ENCODE measurements around the gene HSPA1B.
"Not testable (repeated sequence)": the region's sequence is repeated elsewhere in the genome, so short reads cannot be mapped to it uniquely, and the experiment has no call there.

The HSPA1B gene

GRCh38 chr6:31814677-31815024 lies 12.9 kb upstream of the HSPA1B start:
- no peak for TF ChIP-seq OVOL3 (tag by site-specific recombination; IDR thresholded peaks at IDR 0.05)
- TF ChIP-seq ZNF629 (tag by site-specific recombination; IDR thresholded peaks at IDR 0.05) = no peak
- no peak for TF ChIP-seq BCL11A (tag by site-specific recombination; IDR thresholded peaks at IDR 0.05; ENCODE audit: low read depth)
- TF ChIP-seq, protein P1, sequence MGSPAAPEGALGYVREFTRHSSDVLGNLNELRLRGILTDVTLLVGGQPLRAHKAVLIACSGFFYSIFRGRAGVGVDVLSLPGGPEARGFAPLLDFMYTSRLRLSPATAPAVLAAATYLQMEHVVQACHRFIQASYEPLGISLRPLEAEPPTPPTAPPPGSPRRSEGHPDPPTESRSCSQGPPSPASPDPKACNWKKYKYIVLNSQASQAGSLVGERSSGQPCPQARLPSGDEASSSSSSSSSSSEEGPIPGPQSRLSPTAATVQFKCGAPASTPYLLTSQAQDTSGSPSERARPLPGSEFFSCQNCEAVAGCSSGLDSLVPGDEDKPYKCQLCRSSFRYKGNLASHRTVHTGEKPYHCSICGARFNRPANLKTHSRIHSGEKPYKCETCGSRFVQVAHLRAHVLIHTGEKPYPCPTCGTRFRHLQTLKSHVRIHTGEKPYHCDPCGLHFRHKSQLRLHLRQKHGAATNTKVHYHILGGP (tag by site-specific recombination; IDR thresholded peaks at IDR 0.05) = no peak
- TF ChIP-seq TCF7L2 (IDR thresholded peaks at IDR 0.05; ENCODE audit: borderline replicate concordance, low read depth, low read length) = no peak
- TF ChIP-seq SP7 (tag by site-specific recombination; IDR thresholded peaks at IDR 0.05) = no peak
- no peak for TF ChIP-seq ZNF354C (tag by site-specific recombination; IDR thresholded peaks at IDR 0.05; ENCODE audit: borderline replicate concordance, low read depth)
- no peak for TF ChIP-seq ZNF292 (tag by site-specific recombination; IDR thresholded peaks at IDR 0.05; ENCODE audit: borderline replicate concordance, low read depth)
- no peak for TF ChIP-seq ZNF768 (tag by site-specific recombination; IDR thresholded peaks at IDR 0.05)
- TF ChIP-seq SETDB1 (IDR thresholded peaks at IDR 0.05; ENCODE audit: insufficient read length, low read length) = no peak
- no peak for TF ChIP-seq ZBTB17 (tag by site-specific recombination; IDR thresholded peaks at IDR 0.05)
- no peak for TF ChIP-seq ZNF558 (tag by site-specific recombination; IDR thresholded peaks at IDR 0.05)
- no peak for TF ChIP-seq ZNF792 (tag by site-specific recombination; IDR thresholded peaks at IDR 0.05)
- TF ChIP-seq GLI2 (tag by site-specific recombination; IDR thresholded peaks at IDR 0.05; ENCODE audit: borderline replicate concordance, low read depth) = no peak
- no peak for TF ChIP-seq ZNF169 (tag by site-specific recombination; IDR thresholded peaks at IDR 0.05)
- no peak for TF ChIP-seq KLF16 (tag by site-specific recombination; IDR thresholded peaks at IDR 0.05)
- no peak for TF ChIP-seq KLF7 (tag by site-specific recombination; IDR thresholded peaks at IDR 0.05; ENCODE audit: borderline replicate concordance)
- ChIA-PET POLR2A (interaction anchor here (0.6 to 5.6 kb wide), 38 partner anchors 8 to 1157 kb away, joined by 3 to 206 read pairs (median 4); partner anchors contain the start of genes ABHD16A, CLIC1, DDAH2 and GPANK1), CTCF (interaction anchor here (0.7 to 3.1 kb wide), 5 partner anchors 11 to 1099 kb away, joined by 3 to 13 read pairs (median 3); partner anchors contain the start of genes HSPA1B and VARS1)

GRCh38 chr6:31815025-31815838 lies 12.3 kb upstream of the HSPA1B start, which contains the start of the genes HSPA1A and HSPA1L:
Gene HSPA1A (plus strand): TSS chr6:31815543. CDS start chr6:31815757, 214 bp downstream.
Gene HSPA1L (minus strand): TSS chr6:31815283. CDS start chr6:31811972, 3,311 bp downstream.
- H3K27ac ChIP-seq (ENCODE audit: extremely low read depth, low read depth, low read length) = peak within 1 kb of the TSS; percentile 80
- POLR2A ChIA-PET = interaction anchor here (0.5 to 5.6 kb wide), 41 partner anchors 8 to 1156 kb away, joined by 3 to 206 read pairs (median 4); partner anchors contain the start of genes ABHD16A, C6orf47, CLIC1 and DDAH2
- H3K4me1 ChIP-seq (ENCODE audit: control insufficient read depth, insufficient read depth, low read length) = peaks cover 4% of the 10 kb centered on the region; the same call in 1 of the 2 replicates
- H3K4me3 ChIP-seq (ENCODE audit: low read depth, low read length) = peak within 1 kb of the TSS; percentile 46
- H3K36me3 ChIP-seq (ENCODE audit: control insufficient read depth in 2 of 2, insufficient read depth in 1 of 2, low read length in 2 of 2) = peaks cover 0 to 31% of the 10 kb centered on the region in 2 experiments; a peak in 1 of 3 replicates
- CTCF ChIA-PET = interaction anchor here (0.7 to 1.1 kb wide), 5 partner anchors 11 to 79 kb away, joined by 3 read pairs; partner anchors contain the start of gene CLIC1
- no peaks in the 10 kb centered on the region for H3K9me3 ChIP-seq (ENCODE audit: control insufficient read depth, insufficient read depth, low read depth, low read length)
- TF ChIP-seq ZNF558 (tag by site-specific recombination; IDR thresholded peaks at IDR 0.05) (no peak), ZNF16 (tag by site-specific recombination; IDR thresholded peaks at IDR 0.05; ENCODE audit: low read depth) (no peak), ZNF707 (tag by site-specific recombination; IDR thresholded peaks at IDR 0.05) (no peak), BCL11B (tag by site-specific recombination; IDR thresholded peaks at IDR 0.05; ENCODE audit: low read depth) (no peak), ZNF473 (tag by site-specific recombination; IDR thresholded peaks at IDR 0.05) (no peak)
- TF ChIP-seq, protein P2, sequence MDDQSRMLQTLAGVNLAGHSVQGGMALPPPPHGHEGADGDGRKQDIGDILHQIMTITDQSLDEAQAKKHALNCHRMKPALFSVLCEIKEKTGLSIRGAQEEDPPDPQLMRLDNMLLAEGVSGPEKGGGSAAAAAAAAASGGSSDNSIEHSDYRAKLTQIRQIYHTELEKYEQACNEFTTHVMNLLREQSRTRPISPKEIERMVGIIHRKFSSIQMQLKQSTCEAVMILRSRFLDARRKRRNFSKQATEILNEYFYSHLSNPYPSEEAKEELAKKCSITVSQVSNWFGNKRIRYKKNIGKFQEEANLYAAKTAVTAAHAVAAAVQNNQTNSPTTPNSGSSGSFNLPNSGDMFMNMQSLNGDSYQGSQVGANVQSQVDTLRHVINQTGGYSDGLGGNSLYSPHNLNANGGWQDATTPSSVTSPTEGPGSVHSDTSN (CRISPR knock-in tag; IDR thresholded peaks at IDR 0.05) = 0 out of 2 replicates have a peak, but pooled peaks have one; percentile 46
- TF ChIP-seq, protein P3, sequence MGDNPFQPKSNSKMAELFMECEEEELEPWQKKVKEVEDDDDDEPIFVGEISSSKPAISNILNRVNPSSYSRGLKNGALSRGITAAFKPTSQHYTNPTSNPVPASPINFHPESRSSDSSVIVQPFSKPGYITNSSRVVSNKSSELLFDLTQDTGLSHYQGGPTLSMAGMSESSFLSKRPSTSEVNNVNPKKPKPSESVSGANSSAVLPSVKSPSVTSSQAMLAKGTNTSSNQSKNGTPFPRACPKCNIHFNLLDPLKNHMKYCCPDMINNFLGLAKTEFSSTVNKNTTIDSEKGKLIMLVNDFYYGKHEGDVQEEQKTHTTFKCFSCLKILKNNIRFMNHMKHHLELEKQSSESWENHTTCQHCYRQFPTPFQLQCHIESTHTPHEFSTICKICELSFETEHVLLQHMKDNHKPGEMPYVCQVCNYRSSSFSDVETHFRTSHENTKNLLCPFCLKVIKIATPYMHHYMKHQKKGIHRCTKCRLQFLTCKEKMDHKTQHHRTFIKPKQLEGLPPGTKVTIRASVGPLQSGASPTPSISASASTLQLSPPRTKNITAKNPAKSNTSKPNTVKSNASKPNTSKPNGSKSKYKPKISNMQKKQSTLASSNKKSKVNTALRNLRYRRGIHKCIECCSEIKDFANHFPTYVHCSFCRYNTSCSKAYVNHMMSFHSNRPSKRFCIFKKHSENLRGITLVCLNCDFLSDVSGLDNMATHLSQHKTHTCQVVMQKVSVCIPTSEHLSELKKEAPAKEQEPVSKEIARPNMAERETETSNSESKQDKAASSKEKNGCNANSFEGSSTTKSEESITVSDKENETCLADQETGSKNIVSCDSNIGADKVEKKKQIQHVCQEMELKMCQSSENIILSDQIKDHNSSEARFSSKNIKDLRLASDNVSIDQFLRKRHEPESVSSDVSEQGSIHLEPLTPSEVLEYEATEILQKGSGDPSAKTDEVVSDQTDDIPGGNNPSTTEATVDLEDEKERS (tag by site-specific recombination; IDR thresholded peaks at IDR 0.05) = no peak

More at GRCh38 chr6:31814677-31815024, 12.9 kb upstream of the HSPA1B start:
- Histone ChIP-seq H3K27ac (ENCODE audit: extremely low read depth, low read depth, low read length) (peak overlapping the region; percentile 78), H3K4me3 (ENCODE audit: low read depth, low read length) (peak overlapping the region; percentile 26), H3K36me3 (ENCODE audit: control insufficient read depth in 2 of 2, insufficient read depth in 1 of 2, low read length in 2 of 2) (peaks cover 0 to 29% of the 10 kb centered on the region in 2 experiments; a peak in 1 of 3 replicates), H3K9me3 (ENCODE audit: control insufficient read depth, insufficient read depth, low read depth, low read length) (no peaks in the 10 kb centered on the region), H3K4me1 (ENCODE audit: control insufficient read depth, insufficient read depth, low read length) (peaks cover 4% of the 10 kb centered on the region; the same call in 1 of the 2 replicates)

DNA sequence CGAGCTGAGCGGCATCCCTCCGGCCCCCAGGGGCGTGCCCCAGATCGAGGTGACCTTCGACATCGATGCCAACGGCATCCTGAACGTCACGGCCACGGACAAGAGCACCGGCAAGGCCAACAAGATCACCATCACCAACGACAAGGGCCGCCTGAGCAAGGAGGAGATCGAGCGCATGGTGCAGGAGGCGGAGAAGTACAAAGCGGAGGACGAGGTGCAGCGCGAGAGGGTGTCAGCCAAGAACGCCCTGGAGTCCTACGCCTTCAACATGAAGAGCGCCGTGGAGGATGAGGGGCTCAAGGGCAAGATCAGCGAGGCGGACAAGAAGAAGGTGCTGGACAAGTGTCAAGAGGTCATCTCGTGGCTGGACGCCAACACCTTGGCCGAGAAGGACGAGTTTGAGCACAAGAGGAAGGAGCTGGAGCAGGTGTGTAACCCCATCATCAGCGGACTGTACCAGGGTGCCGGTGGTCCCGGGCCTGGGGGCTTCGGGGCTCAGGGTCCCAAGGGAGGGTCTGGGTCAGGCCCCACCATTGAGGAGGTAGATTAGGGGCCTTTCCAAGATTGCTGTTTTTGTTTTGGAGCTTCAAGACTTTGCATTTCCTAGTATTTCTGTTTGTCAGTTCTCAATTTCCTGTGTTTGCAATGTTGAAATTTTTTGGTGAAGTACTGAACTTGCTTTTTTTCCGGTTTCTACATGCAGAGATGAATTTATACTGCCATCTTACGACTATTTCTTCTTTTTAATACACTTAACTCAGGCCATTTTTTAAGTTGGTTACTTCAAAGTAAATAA lies 10.2 kb upstream of the HSPA1B start:
- H3K36me3 ChIP-seq (ENCODE audit: control insufficient read depth in 2 of 2, insufficient read depth in 1 of 2, low read length in 2 of 2) = peaks cover 0 to 25% of the 10 kb centered on the region in 2 experiments; a peak in 1 of 3 replicates
- H3K9me3 ChIP-seq (ENCODE audit: control insufficient read depth, insufficient read depth, low read depth, low read length); H3K4me1 ChIP-seq (ENCODE audit: control insufficient read depth, insufficient read depth, low read length): not testable (repeated sequence)
- ChIA-PET POLR2A (interaction anchor here (0.7 to 2.4 kb wide), 3 partner anchors 10 to 12 kb away, joined by 7 to 20 read pairs (median 7); partner anchors contain the start of genes HSPA1B and LSM2), CTCF (interaction anchor here (0.5 kb wide), 1 partner anchor 28 kb away, joined by 3 read pairs; no protein-coding TSS in a partner anchor)
- H3K4me3 ChIP-seq (ENCODE audit: low read depth, low read length) = peak overlapping the region; percentile 33
- peak overlapping the region; percentile 54; the same call in 1 of the 2 replicates for H3K27ac ChIP-seq (ENCODE audit: extremely low read depth, low read depth, low read length)
